NOMO-1 (cell line): ENCODE data around the gene TKT.
A peak's percentile ranks its signal among the peaks of the same experiment; 100 is the strongest.
"Not testable (repeated sequence)": the region's sequence is repeated elsewhere in the genome, so short reads cannot be mapped to it uniquely, and the experiment has no call there.

Experiments used
- DNase-seq, 2 experiments: peaks; one replicate each; lab custom pipeline; 2025; ENCODE audit not compliant: unreplicated experiment in 2 of 2; lab: John Stamatoyannopoulos, UW

Gene TKT

DNA sequence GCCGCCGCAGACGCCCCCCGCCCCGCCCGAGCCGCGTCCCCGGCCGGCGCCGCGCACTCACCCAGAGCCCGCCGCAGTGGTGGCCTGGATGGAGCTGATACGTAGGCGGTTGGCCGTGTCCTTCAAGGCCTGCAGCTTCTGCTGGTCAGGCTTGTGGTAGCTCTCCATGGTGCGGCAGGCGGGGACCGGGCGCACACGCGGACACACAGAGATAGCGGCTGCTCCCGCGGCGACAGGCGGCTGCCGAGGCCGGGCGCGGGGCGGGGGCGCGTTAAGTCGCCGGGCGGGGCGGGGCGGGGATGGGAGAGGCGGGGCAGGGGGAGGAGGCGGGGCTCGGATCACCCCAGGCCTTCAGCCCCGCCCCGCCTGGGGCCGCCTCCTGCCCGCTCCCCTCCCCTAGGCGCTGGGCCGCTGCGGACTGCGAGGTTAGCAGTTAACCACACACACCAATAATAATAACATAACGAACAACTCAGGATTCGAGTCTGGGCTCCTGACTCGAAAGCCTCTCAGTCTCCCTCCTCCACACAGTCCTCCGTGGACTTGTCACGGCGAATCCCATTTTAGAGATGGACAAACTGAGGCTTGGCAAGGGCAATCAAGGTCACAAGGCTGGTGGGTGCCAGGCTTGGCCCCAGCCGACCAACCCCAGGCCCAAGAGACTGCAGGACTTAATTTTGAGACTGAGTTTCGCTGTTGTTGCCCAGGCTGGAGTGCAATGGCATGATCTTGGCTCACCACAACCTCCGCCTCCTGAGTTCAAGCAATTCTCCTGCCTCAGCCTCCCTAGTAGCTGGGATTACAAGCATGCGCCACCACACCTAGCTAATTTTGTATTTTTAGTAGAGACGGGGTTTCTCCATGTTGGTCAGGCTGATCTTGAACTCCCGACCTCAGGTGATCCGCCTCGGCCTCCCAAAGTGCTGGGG is at the start of gene TKT:
TKT (minus strand) TSS at position 248 of the 929 bp plus-strand sequence; CDS start at position 168, 80 bp downstream.
- DNase-seq, result peak; percentile 78 to 96

DNA sequence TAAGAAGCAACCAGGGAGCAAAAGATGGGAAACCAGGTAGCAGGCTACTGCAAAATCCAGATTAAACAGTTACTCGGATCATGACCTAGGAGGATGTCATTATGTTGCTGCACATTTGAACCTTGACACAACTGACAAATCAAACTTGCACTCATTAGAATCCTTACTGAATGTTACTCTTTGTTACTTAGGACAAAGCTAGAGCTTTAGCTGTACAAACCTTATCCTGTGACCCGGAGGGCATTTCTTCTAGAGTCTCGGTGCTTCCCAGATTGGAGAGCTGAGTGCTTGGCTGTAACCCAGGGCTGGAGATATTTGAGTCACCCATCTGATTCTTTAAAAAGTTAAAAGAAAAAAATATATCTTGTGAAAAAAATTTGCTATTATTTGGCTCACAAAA is 48.1 kb upstream of the TKT start:
- no peak for DNase-seq

- no peak for DNase-seq
Measured at GRCh38 chr3:53303549-53303948, 47.7 kb upstream of the TKT start.

DNA sequence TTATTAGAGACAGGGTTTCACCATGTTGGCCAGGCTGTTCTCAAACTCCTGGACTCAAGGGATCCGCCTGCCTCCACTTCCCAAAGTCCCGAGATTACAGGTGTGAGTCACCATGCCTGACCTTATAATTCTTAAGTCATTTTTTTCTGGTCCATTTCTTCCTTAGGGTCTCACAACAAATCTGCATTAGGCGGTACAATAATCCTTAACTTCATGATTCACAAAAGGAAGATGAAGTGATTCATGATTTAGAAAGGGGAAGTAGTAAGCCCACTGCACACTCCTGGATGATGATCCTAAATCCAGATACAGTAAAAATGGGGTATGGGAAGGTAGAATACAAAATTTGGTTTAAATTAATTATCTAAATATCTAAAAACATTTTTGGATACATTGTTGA is 45.0 kb upstream of the TKT start:
- DNase-seq, result no peak

GRCh38 chr3:53299611-53300023 is 43.8 kb upstream of the TKT start:
- peak; percentile 11 to 71 for DNase-seq

DNA sequence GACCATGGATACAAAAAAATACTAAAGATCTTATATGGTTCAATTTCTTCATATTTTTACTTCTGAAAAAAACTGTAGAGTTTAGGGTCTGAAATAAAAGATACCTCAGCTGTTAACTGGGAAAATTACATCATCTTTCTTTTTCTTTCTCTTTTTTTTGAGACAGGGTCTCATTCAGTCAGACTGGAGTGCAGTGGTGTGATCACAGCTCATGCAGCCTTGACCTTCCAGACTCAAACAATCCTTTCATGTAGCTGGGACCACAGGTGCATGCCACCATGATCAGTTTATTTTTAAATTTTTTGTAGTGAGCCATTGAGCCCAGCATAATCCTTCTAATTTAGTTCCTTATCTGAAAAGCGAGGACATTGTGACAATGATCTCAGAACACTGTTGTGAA is 39.6 kb upstream of the TKT start:
- no peak for DNase-seq

- no peak for DNase-seq
Measured at GRCh38 chr3:53293867-53294266, 38.0 kb upstream of the TKT start.

DNA sequence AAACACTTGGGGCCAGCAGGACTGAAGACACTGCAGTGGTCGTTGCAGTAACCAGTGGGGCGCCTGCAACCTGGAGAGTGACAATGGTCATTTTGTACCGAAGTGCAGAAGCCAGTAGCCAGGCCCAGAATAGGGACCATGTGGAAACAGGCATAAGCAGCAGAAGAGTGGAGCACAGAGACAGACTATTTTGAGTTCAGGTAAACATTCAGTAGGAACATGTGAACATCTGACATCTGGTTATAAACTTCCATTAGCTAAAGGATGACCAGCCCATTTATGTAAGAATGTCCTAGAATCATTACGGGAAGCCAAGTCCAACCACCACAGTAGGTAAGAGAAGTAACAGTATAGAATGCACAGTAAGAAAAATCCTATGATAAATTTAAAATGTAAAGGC is 32.4 kb upstream of the TKT start:
- no peak for DNase-seq

DNA sequence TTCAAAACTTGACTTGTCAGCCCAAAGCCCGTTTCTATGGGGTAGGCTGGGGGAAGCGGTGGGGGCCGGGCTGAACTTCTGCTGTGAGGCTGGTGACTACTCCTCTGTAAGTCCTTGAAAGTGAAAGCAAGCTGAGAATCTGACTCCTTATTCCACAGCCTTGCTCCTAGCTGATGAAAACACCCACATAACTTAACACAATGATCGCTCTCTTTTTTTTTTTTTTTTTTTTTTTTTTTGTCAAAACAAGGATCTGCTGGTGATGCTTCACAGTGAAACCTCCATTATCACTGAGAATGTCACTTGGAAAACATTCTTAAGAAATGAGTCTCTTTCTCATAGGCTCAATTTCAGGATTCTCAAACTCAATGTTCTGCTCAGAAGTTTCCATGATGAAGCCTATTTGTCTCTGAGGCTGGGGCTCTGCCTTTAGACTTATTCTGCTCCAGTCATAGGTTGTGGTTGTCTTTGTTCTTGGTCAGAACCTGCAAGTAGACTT is 31.4 kb upstream of the TKT start:
- DNase-seq, result no peak

GRCh38 chr3:53286727-53287126 is 30.9 kb upstream of the TKT start:
- no peak for DNase-seq

DNA sequence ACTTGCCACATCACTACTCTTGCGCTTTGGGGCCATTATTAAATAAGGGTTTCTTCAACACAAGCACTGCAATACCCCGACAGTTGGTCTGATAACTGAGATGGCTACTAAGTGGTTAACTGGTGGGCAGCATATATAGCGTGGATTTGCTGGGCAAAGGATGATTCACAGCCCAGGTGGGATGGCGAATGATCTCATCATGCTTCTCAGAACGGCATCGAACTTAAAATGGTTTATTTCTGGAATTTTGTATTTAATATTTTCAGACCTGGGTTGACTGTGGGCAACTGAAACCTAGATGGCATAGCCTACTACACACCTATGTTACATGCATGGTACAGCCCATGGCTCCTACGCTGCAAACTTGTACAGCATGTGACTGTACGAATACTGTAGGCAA is 26.8 kb upstream of the TKT start:
- no peak for DNase-seq

DNA sequence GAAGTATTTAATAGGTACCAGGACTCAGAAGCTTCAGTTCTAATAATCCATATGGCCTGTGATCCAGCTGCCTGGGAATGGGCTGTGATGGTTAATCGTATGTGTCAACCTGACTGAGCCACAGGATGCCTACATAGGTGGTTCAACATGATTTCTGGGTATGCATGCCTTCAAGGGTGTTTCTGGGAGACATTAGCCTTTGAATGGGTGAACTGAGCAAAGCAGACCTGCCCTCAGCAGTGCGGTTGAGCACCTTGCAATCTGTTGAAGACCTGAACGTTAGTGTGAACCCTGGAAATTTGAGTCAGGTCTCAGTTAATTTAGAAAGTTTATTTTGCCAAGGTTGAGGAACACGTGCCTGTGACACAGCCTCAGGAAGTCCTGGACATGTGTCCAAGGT is 22.8 kb upstream of the TKT start:
- no peak for DNase-seq

- no peak for DNase-seq
Measured at GRCh38 chr3:53274938-53275605, 19.2 kb upstream of the TKT start.

- DNase-seq, result no peak
Measured at GRCh38 chr3:53273146-53273670, 17.4 kb upstream of the TKT start.

- DNase-seq, result peak; percentile 94 to 99
Measured at GRCh38 chr3:53269888-53270880, 14.4 kb upstream of the TKT start.

GRCh38 chr3:53269193-53269592 is 13.4 kb upstream of the TKT start:
- not testable (repeated sequence) for DNase-seq

- DNase-seq, result no peak
Measured at GRCh38 chr3:53267766-53268165, 11.9 kb upstream of the TKT start.

- no peak for DNase-seq
Measured at GRCh38 chr3:53264718-53265117, 8.9 kb upstream of the TKT start.

- no peak for DNase-seq
Measured at GRCh38 chr3:53263907-53264306, 8.1 kb upstream of the TKT start.

DNA sequence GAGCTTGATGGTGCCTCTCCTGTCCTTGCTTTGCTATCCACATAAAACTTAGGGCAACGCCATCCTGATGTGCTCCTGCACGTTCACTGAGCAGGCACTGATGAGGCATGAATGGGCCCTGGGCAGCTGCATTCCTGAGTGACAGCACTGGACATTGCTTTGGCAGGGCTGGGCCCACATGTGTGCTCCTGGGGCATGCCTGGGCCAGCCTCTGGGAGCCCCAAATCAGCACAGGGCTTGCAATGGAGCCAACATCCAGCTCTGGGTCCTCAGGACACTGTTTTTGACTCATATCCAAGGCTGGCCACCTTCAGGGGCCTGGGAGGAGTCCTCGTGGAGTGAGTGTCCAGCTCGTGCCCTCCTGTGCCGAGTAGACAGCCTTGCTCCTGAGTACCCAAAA is 5.9 kb upstream of the TKT start:
- DNase-seq, result no peak
